ENCODE measurements around the gene LAMB4. TPM values are rescaled to one million over a fixed set of nuclear protein-coding genes. Genes with fewer than 3 reads are reported as not detected.
"Not testable (repeated sequence)": the region's sequence is repeated elsewhere in the genome, so short reads cannot be mapped to it uniquely, and the experiment has no call there.

LAMB4 gene
- total RNA-seq, 2 experiments from 2014 or later: not detected

DNA sequence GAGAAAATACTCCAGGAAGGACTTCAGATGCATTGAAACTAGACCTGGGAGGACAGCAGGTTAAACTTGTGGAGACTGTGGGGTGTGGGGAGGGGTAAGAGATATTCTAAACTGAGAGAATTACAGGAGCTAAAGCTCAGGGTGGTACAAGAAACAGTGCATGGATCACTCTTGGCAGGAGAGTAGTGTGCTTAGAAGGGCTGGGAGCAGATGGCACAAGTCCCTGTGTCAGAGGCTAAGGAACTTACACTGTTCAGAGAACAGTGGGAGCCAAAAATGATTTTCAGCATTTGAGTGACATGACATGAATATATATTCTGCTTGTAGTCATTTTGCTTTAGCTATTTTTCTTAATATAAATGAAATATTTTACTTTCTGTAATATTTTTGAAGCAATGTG is 91.2 kb downstream of the LAMB4 start:
- ATAC-seq (no peak), DNase-seq (no peak)
- H3K27me3 Mint-ChIP-seq: peaks cover 1% of the 10 kb centered on the region
- H3K4me3 Mint-ChIP-seq: no peak overlapping the region
- no peaks in the 10 kb centered on the region for H3K36me3 Mint-ChIP-seq (ENCODE audit: low read depth)
- CTCF ChIA-PET: interaction anchor here (1.3 kb wide), 1 partner anchor 17 kb away, joined by 3 read pairs; no protein-coding TSS in a partner anchor
- H3K4me1 Mint-ChIP-seq (ENCODE audit: low read depth): no peaks in the 10 kb centered on the region
- no peaks in the 10 kb centered on the region for H3K9me3 Mint-ChIP-seq
- intact Hi-C loops (cut with micrococcal nuclease): no loop called here
- no peak overlapping the region for H3K27ac Mint-ChIP-seq
- no peak for TF ChIP-seq CTCF (IDR thresholded peaks at IDR 0.05)
- POLR2A ChIA-PET: no interaction called here

- DNase-seq: no peak
- Mint-ChIP-seq H3K9me3 (no peaks in the 10 kb centered on the region), H3K27me3 (no peaks in the 10 kb centered on the region), H3K27ac (no peak overlapping the region), H3K4me3 (no peak overlapping the region), H3K4me1 (ENCODE audit: low read depth) (no peaks in the 10 kb centered on the region), H3K36me3 (ENCODE audit: low read depth) (no peaks in the 10 kb centered on the region)
- CTCF ChIA-PET: no interaction called here
- POLR2A ChIA-PET: no interaction called here
- ATAC-seq: no peak
- intact Hi-C loops (cut with micrococcal nuclease): no loop called here
- no peak for TF ChIP-seq CTCF (IDR thresholded peaks at IDR 0.05)
Observed at GRCh38 chr7:108037741-108038140, 92.4 kb downstream of the LAMB4 start.

- ChIA-PET POLR2A (no interaction called here), CTCF (no interaction called here)
- intact Hi-C loops (cut with micrococcal nuclease): no loop called here
- DNase-seq (no peak), ATAC-seq (no peak)
- Mint-ChIP-seq H3K4me3 (no peak overlapping the region), H3K36me3 (ENCODE audit: low read depth) (no peaks in the 10 kb centered on the region), H3K27ac (no peak overlapping the region), H3K9me3 (no peaks in the 10 kb centered on the region), H3K4me1 (ENCODE audit: low read depth) (no peaks in the 10 kb centered on the region), H3K27me3 (no peaks in the 10 kb centered on the region)
- no peak for TF ChIP-seq CTCF (IDR thresholded peaks at IDR 0.05)
Observed at GRCh38 chr7:108037140-108037539, 93.0 kb downstream of the LAMB4 start.

- no peak for TF ChIP-seq CTCF (IDR thresholded peaks at IDR 0.05)
- H3K27ac Mint-ChIP-seq: no peak overlapping the region
- ATAC-seq (no peak), DNase-seq (no peak)
- no peaks in the 10 kb centered on the region for H3K4me1 Mint-ChIP-seq (ENCODE audit: low read depth)
- no peaks in the 10 kb centered on the region for H3K9me3 Mint-ChIP-seq
- H3K36me3 Mint-ChIP-seq (ENCODE audit: low read depth): no peaks in the 10 kb centered on the region
- intact Hi-C loops (cut with micrococcal nuclease): no loop called here
- ChIA-PET POLR2A (no interaction called here), CTCF (no interaction called here)
- peaks cover 2% of the 10 kb centered on the region for H3K27me3 Mint-ChIP-seq
- no peak overlapping the region for H3K4me3 Mint-ChIP-seq
Observed at GRCh38 chr7:108034586-108034985, 95.6 kb downstream of the LAMB4 start.

GRCh38 chr7:108033776-108034497 is 96.2 kb downstream of the LAMB4 start:
- DNase-seq (no peak), ATAC-seq (no peak)
- Mint-ChIP-seq H3K4me1 (ENCODE audit: low read depth) (no peaks in the 10 kb centered on the region), H3K4me3 (no peak overlapping the region), H3K27me3 (peaks cover 5% of the 10 kb centered on the region), H3K9me3 (no peaks in the 10 kb centered on the region), H3K27ac (no peak overlapping the region), H3K36me3 (ENCODE audit: low read depth) (no peaks in the 10 kb centered on the region)
- intact Hi-C loops (cut with micrococcal nuclease): no loop called here
- ChIA-PET CTCF (interaction anchor here (0.6 kb wide), 1 partner anchor 17 kb away, joined by 3 read pairs; no protein-coding TSS in a partner anchor), POLR2A (no interaction called here)
- TF ChIP-seq CTCF (IDR thresholded peaks at IDR 0.05): no peak

GRCh38 chr7:108033309-108033708 is 96.9 kb downstream of the LAMB4 start:
- H3K4me3 Mint-ChIP-seq; H3K27me3 Mint-ChIP-seq; intact Hi-C loops (cut with micrococcal nuclease); H3K27ac Mint-ChIP-seq; H3K9me3 Mint-ChIP-seq; POLR2A ChIA-PET; ATAC-seq; H3K36me3 Mint-ChIP-seq (ENCODE audit: low read depth); H3K4me1 Mint-ChIP-seq (ENCODE audit: low read depth); DNase-seq: not testable (repeated sequence)
- CTCF ChIA-PET: interaction anchor here (0.6 kb wide), 1 partner anchor 17 kb away, joined by 3 read pairs; no protein-coding TSS in a partner anchor
